GM12878 (cell line): ENCODE data around the gene LRRC59. TPM values are rescaled to one million over a fixed set of nuclear protein-coding genes. Genes with fewer than 3 reads are reported as not detected.

Source experiments
- ASH2L ChIP-seq: fragments of 300-600, 200-600 bp; sonication (generic); IDR thresholded peaks from 2 replicates; pipeline ENCODE4 v1.6.1; 2017; ENCODE audit warnings: low read depth, mild to moderate bottlenecking, borderline replicate concordance
- MXI1 ChIP-seq: fragments of 150-350 bp; IDR thresholded peaks from 2 replicates; pipeline ENCODE4 v1.6.1; 2011; ENCODE audit warnings: low read depth, mild to moderate bottlenecking, inconsistent platforms, low read length, improper control_type of control experiment
- NFIC ChIP-seq: IDR thresholded peaks from 2 replicates; pipeline ENCODE4 v1.6.1; 2012; ENCODE audit warnings: low read depth, mild to moderate bottlenecking, inconsistent platforms, low read length, moderate library complexity
- POLR2AphosphoS5 ChIP-seq: IDR thresholded peaks from 2 replicates; pipeline ENCODE4 v1.6.1; 2011; ENCODE audit warnings: mild to moderate bottlenecking, low read length, inconsistent platforms
- polyA plus RNA-seq, 11 experiments: library from polyadenylated mRNA; depleted of rRNA in 4 of 11; unstranded in 6 of 11; stranded (reverse) in 5 of 11; fragments of >200 nt; fragmentation: Nextera tagmentation in 4 of 11; fragmentation: Illumina TruSeq in 1 of 11; extraction: Ambion mirVana in 4 of 11; extraction: Trizol in 1 of 11; gene quantifications; 1 replicate in 1 of 11; 2 replicates in 10 of 11; pipeline versions ENCODE4 v1.2.1 to v1.2.3, GENCODE V29; 2011 to 2016; ENCODE audit warnings: inconsistent platforms in 2 of 11, missing spikeins in 2 of 11, low read depth in 1 of 11
- total RNA-seq, 4 experiments: library from RNA; depleted of rRNA in 3 of 4; stranded (reverse); fragments of >200 nt in 3 of 4; fragmentation: Illumina TruSeq in 1 of 4; extraction: Trizol in 1 of 4; gene quantifications; 2 replicates each; pipeline versions ENCODE4 v1.2.1 to v1.2.3, GENCODE V29; 2013 to 2021
- TF ChIP-seq, protein P1 (sequence below): fragments of 450-650 bp; IDR thresholded peaks from 2 replicates; pipeline ENCODE4 v1.6.1; 2017; ENCODE audit warnings: mild to moderate bottlenecking, low read depth, inconsistent platforms; ENCODE audit not compliant: poor library complexity, severe bottlenecking
- TF ChIP-seq, protein P2 (sequence below): IDR thresholded peaks from 2 replicates; pipeline ENCODE4 v1.6.1; 2011; ENCODE audit warnings: borderline replicate concordance, low read depth, mild to moderate bottlenecking, moderate library complexity, low read length; ENCODE audit not compliant: insufficient read depth, poor library complexity, severe bottlenecking

LRRC59 gene
- total and polyA plus RNA-seq, 10 of the 15 experiments (the other 5 are each of a cell fraction or from before 2014, with no cell fraction given): 8.8 to 82.2 (median 63.0) TPM

DNA sequence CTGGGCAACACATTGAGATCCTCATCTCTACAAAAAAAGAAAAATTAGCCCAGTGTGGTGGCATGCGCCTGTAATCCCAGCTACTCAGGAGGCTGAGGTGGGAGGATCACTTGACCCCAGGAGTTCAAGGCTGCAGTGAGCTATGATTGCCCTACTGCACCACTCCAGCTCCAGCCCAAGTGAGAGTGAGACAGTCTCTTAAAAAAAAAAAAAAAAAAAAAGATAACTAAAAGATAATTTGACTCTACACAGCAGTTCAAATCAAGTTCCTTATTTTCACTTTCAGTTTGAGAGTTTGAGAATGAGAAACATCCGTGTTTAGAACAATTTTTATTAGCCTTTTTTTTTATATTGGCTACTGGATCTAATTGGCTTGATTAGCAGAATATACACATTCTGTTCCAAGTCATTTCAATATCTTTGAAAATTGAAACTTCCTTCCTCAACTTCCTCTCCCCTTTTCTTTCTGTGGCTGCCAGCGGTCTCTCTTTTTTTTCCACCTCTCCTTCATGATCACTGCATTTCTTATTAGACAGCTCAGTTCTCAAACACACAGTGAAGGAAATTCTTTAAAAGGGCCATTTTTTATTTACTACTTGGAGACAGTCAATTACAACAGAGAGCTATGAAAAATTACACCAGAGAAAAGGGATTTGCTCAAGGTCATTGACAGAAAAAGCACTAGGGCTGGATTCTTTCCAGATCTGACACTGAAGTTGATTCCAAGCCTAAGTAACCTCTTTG lies 24.2 kb upstream of the LRRC59 start (continued):
- TF ChIP-seq, protein P1, sequence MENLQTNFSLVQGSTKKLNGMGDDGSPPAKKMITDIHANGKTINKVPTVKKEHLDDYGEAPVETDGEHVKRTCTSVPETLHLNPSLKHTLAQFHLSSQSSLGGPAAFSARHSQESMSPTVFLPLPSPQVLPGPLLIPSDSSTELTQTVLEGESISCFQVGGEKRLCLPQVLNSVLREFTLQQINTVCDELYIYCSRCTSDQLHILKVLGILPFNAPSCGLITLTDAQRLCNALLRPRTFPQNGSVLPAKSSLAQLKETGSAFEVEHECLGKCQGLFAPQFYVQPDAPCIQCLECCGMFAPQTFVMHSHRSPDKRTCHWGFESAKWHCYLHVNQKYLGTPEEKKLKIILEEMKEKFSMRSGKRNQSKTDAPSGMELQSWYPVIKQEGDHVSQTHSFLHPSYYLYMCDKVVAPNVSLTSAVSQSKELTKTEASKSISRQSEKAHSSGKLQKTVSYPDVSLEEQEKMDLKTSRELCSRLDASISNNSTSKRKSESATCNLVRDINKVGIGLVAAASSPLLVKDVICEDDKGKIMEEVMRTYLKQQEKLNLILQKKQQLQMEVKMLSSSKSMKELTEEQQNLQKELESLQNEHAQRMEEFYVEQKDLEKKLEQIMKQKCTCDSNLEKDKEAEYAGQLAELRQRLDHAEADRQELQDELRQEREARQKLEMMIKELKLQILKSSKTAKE: peak; percentile 74
- TF ChIP-seq NFIC: no peak
- TF ChIP-seq, protein P2, sequence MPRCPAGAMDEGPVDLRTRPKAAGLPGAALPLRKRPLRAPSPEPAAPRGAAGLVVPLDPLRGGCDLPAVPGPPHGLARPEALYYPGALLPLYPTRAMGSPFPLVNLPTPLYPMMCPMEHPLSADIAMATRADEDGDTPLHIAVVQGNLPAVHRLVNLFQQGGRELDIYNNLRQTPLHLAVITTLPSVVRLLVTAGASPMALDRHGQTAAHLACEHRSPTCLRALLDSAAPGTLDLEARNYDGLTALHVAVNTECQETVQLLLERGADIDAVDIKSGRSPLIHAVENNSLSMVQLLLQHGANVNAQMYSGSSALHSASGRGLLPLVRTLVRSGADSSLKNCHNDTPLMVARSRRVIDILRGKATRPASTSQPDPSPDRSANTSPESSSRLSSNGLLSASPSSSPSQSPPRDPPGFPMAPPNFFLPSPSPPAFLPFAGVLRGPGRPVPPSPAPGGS: no peak
- TF ChIP-seq MXI1: no peak
- TF ChIP-seq ASH2L: peak; percentile 97; the same call in 1 of the 2 replicates
- no peak for TF ChIP-seq POLR2AphosphoS5
